ENCODE data around the gene PHLPP1. TPM values are rescaled to one million over a fixed set of nuclear protein-coding genes. Genes with fewer than 3 reads are reported as not detected.

The PHLPP1 gene
- total and polyA plus RNA-seq, 9 of the 15 experiments (the other 6 are each of a cell fraction or from before 2014, with no cell fraction given): 0.56 to 9.0 (median 4.5) TPM

DNA sequence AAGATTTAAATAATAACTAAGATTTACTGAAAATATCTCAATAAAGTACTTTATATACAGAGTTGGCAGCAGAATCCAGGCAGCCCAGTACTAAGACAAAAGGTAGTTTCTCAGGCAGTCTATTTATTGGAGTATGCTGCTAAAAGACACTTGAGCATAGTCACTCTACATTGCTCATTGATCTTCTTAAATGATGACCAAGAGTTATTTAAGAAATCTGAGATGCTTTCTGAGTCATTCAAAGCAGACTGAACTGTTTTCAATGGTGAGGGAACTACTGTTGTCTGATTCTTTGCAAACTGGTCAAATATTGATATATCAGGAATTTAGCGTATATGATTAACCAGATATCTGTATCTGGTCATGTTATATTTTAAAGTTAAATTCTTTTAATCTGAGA is 133.6 kb downstream of the PHLPP1 start:
- ChIA-PET CTCF (ENCODE audit: low intra/inter-chr PET ratio) (no interaction called here), POLR2A (no interaction called here)
- no peaks in the 10 kb centered on the region for H3K9me3 ChIP-seq (replicated peaks; ENCODE audit: control insufficient read depth, insufficient read depth, low read depth, low read length)
- H3K36me3 ChIP-seq (ENCODE audit: control insufficient read depth, insufficient read depth, low read length): no peaks in the 10 kb centered on the region
- ATAC-seq (no peak), FAIRE-seq (no peak), DNase-seq (ENCODE audit: extremely low read depth in 1 of 4, low spot score in 3 of 4) (no peak)
- no peaks in the 10 kb centered on the region; the same call in 1 of the 3 replicates for H3K79me2 ChIP-seq (ENCODE audit: control insufficient read depth, insufficient read depth, low read length)
- TF ChIP-seq ZNF717 (CRISPR knock-in tag; IDR thresholded peaks at IDR 0.05): no peak
- TF ChIP-seq ZNF695 (CRISPR knock-in tag; IDR thresholded peaks at IDR 0.05): no peak
- TF ChIP-seq FIP1L1 (IDR thresholded peaks at IDR 0.05; ENCODE audit: low read depth, low read length, poor library complexity, severe bottlenecking): no peak
- no peak for TF ChIP-seq MEIS2 (IDR thresholded peaks at IDR 0.05; ENCODE audit: partially characterized antibody)
- TF ChIP-seq ZNF212 (CRISPR knock-in tag; IDR thresholded peaks at IDR 0.05): no peak
- TF ChIP-seq HDGF (IDR thresholded peaks at IDR 0.05): no peak
- TF ChIP-seq ZNF384 (IDR thresholded peaks at IDR 0.05; ENCODE audit: low read depth, low read length): no peak
- no peak for TF ChIP-seq NR2C2 (CRISPR knock-in tag; IDR thresholded peaks at IDR 0.05)
- no peak for TF ChIP-seq NR2C2 (tag; IDR thresholded peaks at IDR 0.05)
- no peak for TF ChIP-seq ZNF24 (IDR thresholded peaks at IDR 0.05)
- no peak for TF ChIP-seq ZNF175 (CRISPR knock-in tag; IDR thresholded peaks at IDR 0.05; ENCODE audit: low read depth)
- TF ChIP-seq, protein P1, sequence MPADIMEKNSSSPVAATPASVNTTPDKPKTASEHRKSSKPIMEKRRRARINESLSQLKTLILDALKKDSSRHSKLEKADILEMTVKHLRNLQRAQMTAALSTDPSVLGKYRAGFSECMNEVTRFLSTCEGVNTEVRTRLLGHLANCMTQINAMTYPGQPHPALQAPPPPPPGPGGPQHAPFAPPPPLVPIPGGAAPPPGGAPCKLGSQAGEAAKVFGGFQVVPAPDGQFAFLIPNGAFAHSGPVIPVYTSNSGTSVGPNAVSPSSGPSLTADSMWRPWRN (IDR thresholded peaks at IDR 0.05; ENCODE audit: low read depth): no peak
- no peak for TF ChIP-seq ZNF644 (tag; IDR thresholded peaks at IDR 0.05; ENCODE audit: low read depth)
- TF ChIP-seq LEF1 (IDR thresholded peaks at IDR 0.05): no peak
- TF ChIP-seq ELF1 (tag; IDR thresholded peaks at IDR 0.05): no peak
- intact Hi-C loops (cut with micrococcal nuclease) (no loop called here), in situ Hi-C loops (cut with MboI) (no loop called here)
- no peak overlapping the region for H2AFZ ChIP-seq (ENCODE audit: low read depth, low read length)
- 100% methylated on average over 1 of the region's 1 CpG for WGBS (ENCODE audit: insufficient coverage, low coverage, missing lambda C conversion rate)
- H3K4me2 ChIP-seq (ENCODE audit: insufficient read depth, low read length): no peak overlapping the region
- H3K4me3 ChIP-seq: no peak overlapping the region
- no peak overlapping the region for H3K27ac ChIP-seq (ENCODE audit: extremely low read depth, low read depth, low read length)
- H3K27me3 ChIP-seq (ENCODE audit: control insufficient read depth in 2 of 2, insufficient read depth in 2 of 2, low read length in 2 of 2): no peaks in the 10 kb centered on the region
- H3K9ac ChIP-seq (ENCODE audit: insufficient read depth in 1 of 2, low read depth in 2 of 2, low read length in 2 of 2): no peak overlapping the region
- H4K20me1 ChIP-seq (replicated peaks; ENCODE audit: control insufficient read depth, insufficient read depth, low read length): no peaks in the 10 kb centered on the region
- BruUV-seq (replicated peaks): no TSS peak
- H3K4me1 ChIP-seq (replicated peaks in 1 of 2; ENCODE audit: control insufficient read depth in 2 of 2, insufficient read depth in 2 of 2, low read length in 2 of 2): peaks cover 5 to 15% of the 10 kb centered on the region in 2 experiments; a peak in 3 of 5 replicates
- no peaks in the 10 kb centered on the region for H3K9me1 ChIP-seq (ENCODE audit: control insufficient read depth, insufficient read depth, low read length)
